ENCODE results near the gene PTPRD. TPM values are rescaled to one million over a fixed set of nuclear protein-coding genes. Genes with fewer than 3 reads are reported as not detected.

The PTPRD gene
- total RNA-seq, 1 donor from 2014 or later, result 30.8 TPM

DNA sequence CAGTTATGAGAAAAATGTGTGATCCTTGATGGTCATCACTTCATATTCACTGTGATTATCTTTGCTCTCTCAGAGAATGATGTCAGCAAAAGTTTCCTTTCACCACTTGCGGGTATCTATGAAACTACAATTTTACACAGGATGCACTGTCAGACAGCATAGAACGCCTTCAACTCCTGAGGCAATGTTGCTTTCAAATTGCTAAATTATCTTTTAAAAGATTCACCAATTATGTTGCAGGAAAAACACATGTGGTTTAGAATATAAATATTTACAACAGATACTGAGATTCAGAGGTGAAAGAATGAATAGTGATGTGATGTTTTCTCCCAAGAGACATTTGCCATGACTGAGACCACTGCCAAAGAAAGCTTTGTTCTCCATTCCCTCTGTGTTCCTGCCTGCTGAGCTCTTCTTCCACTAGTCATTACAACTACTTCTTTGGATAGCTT is 1933.4 kb downstream of the PTPRD start:
- Histone ChIP-seq H3K27ac (no peak overlapping the region), H3K4me3 (no peak overlapping the region), H3K4me1 (no peaks in the 10 kb centered on the region), H3K36me3 (no peaks in the 10 kb centered on the region), H3K27me3 (no peaks in the 10 kb centered on the region), H3K9me3 (no peaks in the 10 kb centered on the region)
- no peak for DNase-seq
- intact Hi-C loops (cut with DNase I), result no loop called here
- TF ChIP-seq, protein P1, sequence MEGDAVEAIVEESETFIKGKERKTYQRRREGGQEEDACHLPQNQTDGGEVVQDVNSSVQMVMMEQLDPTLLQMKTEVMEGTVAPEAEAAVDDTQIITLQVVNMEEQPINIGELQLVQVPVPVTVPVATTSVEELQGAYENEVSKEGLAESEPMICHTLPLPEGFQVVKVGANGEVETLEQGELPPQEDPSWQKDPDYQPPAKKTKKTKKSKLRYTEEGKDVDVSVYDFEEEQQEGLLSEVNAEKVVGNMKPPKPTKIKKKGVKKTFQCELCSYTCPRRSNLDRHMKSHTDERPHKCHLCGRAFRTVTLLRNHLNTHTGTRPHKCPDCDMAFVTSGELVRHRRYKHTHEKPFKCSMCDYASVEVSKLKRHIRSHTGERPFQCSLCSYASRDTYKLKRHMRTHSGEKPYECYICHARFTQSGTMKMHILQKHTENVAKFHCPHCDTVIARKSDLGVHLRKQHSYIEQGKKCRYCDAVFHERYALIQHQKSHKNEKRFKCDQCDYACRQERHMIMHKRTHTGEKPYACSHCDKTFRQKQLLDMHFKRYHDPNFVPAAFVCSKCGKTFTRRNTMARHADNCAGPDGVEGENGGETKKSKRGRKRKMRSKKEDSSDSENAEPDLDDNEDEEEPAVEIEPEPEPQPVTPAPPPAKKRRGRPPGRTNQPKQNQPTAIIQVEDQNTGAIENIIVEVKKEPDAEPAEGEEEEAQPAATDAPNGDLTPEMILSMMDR (IDR thresholded peaks at IDR 0.05), result no peak
- ATAC-seq, result no peak

DNA sequence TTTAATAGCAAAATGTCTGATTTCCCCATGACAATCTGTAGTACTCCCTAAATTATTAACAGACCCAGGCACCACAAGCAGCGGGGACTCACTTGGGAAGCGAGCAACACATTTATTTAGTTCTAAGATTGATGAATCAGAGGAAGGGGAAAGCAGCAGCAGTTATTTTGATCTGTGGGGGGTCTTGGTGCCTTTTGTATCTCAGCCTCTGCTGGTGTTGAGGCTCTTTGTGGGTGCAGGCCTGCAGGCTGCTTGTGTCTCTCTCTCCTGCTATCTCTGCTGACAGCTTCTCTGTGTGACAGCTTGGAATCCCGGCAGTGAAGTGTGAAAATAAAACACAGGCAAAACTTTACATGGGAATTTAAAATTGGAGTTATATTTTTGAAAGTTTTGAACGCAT is 1935.1 kb downstream of the PTPRD start:
- H3K4me1 ChIP-seq, result no peaks in the 10 kb centered on the region
- H3K36me3 ChIP-seq, result no peaks in the 10 kb centered on the region
- H3K27me3 ChIP-seq, result no peaks in the 10 kb centered on the region
- intact Hi-C loops (cut with DNase I), result no loop called here
- no peak overlapping the region for H3K27ac ChIP-seq
- no peaks in the 10 kb centered on the region for H3K9me3 ChIP-seq
- ATAC-seq (no peak), DNase-seq (no peak)
- no peak overlapping the region for H3K4me3 ChIP-seq
- TF ChIP-seq, protein P1 (IDR thresholded peaks at IDR 0.05), result no peak

DNA sequence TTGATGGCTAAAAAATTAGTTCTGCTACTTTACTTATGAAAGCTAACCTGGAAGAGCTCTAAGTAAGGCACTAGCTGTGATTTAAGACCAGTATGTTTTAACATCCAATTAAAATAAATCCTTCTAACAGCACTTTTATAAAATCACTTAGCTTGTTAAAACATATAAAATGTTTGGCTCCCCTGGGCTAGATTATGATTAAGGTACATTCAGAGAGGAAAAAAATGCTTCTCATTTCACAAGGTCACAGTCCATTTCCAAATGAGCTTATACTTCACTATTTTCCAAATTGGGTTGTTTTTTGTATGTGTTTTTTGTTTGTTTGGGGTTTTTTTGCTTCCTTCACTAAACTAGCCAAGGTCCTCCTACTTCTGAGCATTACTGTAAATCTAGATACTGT is 1938.3 kb downstream of the PTPRD start:
- Histone ChIP-seq H3K36me3 (no peaks in the 10 kb centered on the region), H3K9me3 (no peaks in the 10 kb centered on the region), H3K27me3 (no peaks in the 10 kb centered on the region), H3K27ac (no peak overlapping the region), H3K4me3 (no peak overlapping the region), H3K4me1 (no peaks in the 10 kb centered on the region)
- TF ChIP-seq, protein P1 (IDR thresholded peaks at IDR 0.05), result no peak
- DNase-seq, result no peak
- intact Hi-C loops (cut with DNase I), result no loop called here
- no peak for ATAC-seq

DNA sequence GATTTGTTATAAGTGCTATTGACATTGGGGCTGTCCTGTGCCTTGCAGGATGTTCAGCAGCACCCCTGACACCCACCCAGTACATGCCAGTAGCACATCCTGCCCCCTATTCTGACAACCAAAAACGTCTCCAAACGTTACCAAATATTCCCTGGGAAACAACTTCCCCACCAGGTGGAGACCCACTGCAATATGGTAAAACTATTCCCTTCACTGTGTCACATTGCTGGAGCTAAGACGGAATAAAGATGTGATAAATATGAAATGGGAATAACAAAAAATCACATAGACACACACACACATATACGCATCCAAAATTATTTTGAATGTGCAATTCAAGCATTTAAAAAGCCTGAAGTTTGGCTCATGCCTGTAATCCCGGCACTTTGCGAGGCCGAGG is 1939.0 kb downstream of the PTPRD start:
- Histone ChIP-seq H3K4me1 (no peaks in the 10 kb centered on the region), H3K4me3 (no peak overlapping the region), H3K27me3 (no peaks in the 10 kb centered on the region), H3K9me3 (no peaks in the 10 kb centered on the region), H3K36me3 (no peaks in the 10 kb centered on the region), H3K27ac (no peak overlapping the region)
- TF ChIP-seq, protein P1 (IDR thresholded peaks at IDR 0.05), result no peak
- intact Hi-C loops (cut with DNase I), result no loop called here
- no peak for DNase-seq
- ATAC-seq, result no peak

DNA sequence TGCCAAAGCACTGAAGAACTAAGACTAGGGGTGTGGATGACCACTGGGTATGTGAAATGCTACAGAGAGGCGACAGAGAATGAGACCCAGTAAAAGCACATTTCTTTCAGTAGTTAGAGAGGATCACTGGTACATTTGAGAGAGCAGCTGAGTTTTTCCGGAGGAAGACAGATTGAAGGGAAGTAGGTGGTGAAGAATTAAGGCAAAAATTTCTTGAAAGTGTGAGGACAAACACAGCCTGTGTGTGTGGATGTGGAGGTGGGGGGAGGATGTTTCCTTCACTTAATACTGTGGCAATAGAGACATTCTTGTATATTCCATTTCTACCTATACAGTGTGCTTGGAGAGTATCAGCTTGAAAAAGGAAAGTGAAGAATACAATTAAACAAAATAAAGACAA is 1942.1 kb downstream of the PTPRD start:
- no peak for DNase-seq
- no peaks in the 10 kb centered on the region for H3K9me3 ChIP-seq
- H3K27me3 ChIP-seq, result no peaks in the 10 kb centered on the region
- intact Hi-C loops (cut with DNase I), result no loop called here
- no peaks in the 10 kb centered on the region for H3K4me1 ChIP-seq
- no peak for ATAC-seq
- TF ChIP-seq, protein P1 (IDR thresholded peaks at IDR 0.05), result no peak
- no peak overlapping the region for H3K27ac ChIP-seq
- H3K4me3 ChIP-seq, result no peak overlapping the region
- H3K36me3 ChIP-seq, result no peaks in the 10 kb centered on the region

DNA sequence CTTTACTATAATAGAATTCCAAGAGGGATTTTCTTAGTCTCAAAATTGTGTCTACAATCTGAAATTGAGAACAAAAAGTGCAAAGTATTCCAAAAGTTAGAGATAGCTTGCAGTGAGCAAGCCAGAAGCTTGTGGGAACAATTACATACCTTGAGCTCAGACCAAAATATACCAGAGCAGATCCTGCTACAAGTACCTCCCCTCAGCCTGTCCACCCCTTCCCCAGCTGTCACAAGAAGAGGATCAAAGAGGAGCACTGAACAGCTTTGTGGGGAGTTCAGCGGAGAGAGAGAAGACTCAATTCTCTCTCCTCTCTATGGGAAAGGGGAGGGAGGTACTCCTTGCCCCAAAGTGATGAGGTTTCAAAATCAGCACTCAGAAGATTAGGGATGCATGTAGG is 1944.1 kb downstream of the PTPRD start:
- ATAC-seq (no peak), DNase-seq (no peak)
- Histone ChIP-seq H3K36me3 (no peaks in the 10 kb centered on the region), H3K4me3 (no peak overlapping the region), H3K27me3 (no peaks in the 10 kb centered on the region), H3K4me1 (no peaks in the 10 kb centered on the region), H3K27ac (no peak overlapping the region), H3K9me3 (no peaks in the 10 kb centered on the region)
- intact Hi-C loops (cut with DNase I), result no loop called here
- TF ChIP-seq, protein P1 (IDR thresholded peaks at IDR 0.05), result no peak
